NCI-H748 (cell line): ENCODE data around the gene EEF2K.

Source experiments
- DNase-seq: peaks from one replicate; lab custom pipeline; 2025; ENCODE audit not compliant: unreplicated experiment; lab: John Stamatoyannopoulos, UW

EEF2K gene

DNA sequence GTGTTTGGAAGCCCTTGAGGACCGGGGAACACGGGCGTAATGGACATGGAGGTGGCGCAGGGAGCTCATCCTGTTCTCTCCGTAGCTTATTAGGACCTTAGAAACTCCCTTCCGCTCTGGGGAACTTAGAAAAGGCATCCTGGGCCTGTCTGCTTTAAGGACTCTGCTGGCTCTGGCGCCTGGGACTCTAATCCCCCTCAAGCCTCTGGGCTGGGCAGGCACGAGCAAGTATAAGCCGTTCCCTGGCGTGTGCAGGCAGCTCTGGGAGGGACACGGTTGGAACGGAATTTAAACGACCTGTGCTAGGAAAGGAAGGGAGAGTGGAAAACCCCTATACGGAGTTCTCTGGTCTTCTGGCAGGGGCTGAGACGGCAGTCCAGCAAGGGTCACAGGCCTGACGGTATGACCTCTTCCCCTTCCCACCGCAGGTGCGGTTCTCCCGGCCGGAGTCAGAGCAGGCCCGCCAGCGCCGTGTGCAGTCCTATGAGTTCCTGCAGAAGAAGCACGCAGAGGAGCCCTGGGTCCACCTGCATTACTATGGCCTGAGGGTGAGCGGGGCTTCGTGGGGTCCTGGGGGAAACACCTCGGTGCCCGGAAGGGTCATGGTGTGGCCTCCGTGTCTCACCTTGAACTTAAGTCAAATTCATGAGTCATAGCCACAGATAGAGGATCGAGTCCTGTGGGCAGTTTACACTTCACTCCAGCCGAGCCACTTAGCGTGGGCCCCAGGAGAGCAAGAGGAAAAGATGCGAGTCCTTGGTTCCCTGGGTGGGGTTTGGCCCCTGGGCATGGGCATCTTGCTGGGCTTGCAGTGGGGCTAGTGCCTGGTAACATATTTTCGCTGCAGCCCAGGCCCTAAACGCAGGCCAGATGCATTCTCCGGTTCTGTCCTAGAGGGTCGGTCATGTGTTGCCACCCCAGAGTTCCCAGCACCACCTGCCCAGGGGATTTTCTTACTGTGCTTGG lies 108.9 kb downstream of the EEF2K start:
- no peak for DNase-seq

- no peak for DNase-seq
These were observed 109.9 kb downstream of the EEF2K start for GRCh38 chr16:22315979-22316378.

- no peak for DNase-seq
These were observed 110.3 kb downstream of the EEF2K start for GRCh38 chr16:22316411-22316811.

- no peak for DNase-seq
These were observed 111.0 kb downstream of the EEF2K start for GRCh38 chr16:22317001-22317530.

DNA sequence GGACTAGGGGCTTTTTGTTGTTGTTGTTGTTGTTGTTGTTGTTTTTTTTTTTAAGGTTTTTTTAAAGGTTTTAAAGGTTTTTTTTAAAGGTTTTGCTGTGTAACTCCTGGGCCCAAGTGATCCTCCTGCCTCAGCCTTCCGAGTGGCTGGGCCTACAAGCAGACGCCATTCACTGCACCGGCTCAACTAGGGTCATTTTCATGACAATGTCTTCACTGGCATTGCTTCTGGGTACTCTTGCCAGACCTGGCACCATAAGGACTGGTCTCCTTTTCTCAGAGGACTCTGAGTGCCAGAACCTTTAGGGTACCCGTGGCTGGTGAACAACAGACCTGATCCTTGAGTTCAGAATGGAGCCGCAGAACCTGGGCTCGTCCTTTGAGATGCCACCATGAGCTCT lies 111.5 kb downstream of the EEF2K start:
- DNase-seq: no peak

DNA sequence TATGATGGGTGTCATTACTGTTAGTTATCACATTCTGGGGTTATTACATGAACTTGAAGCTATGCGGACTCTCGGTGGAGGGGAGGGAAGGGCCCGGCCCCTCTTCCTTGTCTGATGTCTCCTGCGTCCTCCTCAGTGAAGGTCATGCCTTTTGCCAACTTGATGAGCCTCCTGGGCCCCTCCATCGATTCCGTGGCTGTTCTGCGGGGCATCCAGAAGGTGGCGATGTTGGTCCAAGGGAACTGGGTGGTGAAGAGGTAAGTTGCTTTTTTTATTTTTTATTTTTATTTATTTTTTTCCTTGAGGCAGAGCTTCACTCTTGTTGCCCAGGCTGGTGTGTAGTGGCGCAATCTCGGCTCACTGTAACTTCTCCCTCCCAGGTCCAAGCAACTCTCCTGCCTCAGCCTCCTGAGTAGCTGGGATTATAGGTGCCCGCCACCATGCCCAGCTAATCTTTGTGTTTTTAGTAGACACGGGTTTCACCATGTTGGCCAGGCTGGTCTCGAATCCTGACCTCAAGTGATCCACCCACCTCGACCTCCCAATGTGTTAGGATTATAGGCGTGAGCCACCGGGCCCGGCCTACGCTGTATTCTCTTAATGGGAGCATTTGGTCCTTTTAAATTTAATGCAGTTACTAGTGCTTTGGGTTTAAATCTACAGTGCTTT lies 112.7 kb downstream of the EEF2K start:
- DNase-seq: no peak

GRCh38 chr16:22320572-22321339 lies 114.7 kb downstream of the EEF2K start:
- no peak for DNase-seq

DNA sequence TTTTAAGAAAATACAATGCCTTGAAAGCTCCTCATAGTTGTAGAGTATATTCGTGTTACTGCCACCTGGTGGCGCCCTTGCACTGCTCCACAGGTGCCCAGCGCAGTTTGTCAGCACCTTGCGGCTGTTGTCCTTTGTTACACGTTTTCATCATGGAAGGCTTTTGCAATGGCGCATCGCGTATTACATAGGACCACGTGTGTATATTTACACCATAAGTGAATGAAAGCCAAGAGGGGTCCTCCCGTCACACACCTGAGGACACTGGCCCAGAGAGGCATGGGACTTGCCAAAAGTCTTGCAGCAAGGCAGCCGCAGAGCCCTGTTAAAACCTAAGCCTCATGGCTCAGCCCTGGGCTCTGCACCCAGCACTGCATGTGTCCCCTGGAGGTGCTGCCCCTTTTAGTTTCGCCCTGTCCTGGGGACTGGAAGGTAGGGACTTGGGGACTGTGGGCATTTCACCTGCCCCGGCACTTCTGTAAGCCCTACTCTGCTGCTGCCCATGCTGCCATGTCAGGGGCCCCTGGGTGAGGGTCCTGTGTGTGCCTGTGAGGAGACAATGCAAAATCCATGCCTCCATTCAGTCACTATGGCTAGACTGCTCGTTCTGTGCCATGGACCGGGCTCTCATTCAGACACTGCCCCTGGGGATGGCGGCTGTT lies 115.4 kb downstream of the EEF2K start:
- peak; percentile 75 for DNase-seq

GRCh38 chr16:22322021-22322471 lies 116.0 kb downstream of the EEF2K start:
- no peak for DNase-seq

- DNase-seq: no peak
These were observed 116.7 kb downstream of the EEF2K start for GRCh38 chr16:22322741-22323140.

DNA sequence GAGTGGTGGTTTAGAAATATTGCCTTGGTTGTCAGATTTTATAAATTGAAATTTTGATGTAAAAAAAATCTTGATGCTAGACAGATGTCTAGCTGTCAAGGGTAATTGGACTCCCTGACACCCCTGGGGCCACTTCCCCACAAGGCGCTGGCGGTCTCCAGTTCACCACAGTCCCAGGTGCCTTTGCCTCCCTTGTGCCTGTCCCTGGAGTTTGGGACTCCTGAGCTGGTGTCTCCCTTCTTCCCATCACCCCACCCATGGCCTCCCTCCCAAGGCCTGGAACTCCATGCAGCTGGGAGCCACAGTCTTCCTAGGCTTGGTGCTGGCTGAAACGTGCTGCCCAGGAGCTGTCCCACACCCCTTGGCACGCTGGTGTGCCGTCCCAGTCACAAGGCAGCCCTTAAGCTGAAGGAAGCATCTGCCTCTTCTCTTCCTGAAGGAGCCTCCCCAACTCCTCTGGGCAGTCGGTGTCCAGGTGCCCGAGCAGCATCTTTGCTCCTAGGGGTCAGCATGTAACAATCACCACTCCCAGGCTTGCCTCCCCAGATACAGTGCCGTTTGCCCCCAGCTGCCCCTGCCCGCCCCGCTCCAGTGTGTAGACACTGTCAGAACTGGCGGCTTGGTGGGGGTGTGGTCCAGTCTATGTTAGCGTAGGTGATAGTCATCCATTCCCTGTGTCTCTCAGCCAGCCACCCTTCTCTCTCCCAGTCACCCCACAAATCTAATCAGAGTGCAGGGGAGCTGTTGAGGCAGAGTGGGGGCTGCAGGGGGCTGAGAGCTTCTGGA lies 117.3 kb downstream of the EEF2K start:
- no peak for DNase-seq

DNA sequence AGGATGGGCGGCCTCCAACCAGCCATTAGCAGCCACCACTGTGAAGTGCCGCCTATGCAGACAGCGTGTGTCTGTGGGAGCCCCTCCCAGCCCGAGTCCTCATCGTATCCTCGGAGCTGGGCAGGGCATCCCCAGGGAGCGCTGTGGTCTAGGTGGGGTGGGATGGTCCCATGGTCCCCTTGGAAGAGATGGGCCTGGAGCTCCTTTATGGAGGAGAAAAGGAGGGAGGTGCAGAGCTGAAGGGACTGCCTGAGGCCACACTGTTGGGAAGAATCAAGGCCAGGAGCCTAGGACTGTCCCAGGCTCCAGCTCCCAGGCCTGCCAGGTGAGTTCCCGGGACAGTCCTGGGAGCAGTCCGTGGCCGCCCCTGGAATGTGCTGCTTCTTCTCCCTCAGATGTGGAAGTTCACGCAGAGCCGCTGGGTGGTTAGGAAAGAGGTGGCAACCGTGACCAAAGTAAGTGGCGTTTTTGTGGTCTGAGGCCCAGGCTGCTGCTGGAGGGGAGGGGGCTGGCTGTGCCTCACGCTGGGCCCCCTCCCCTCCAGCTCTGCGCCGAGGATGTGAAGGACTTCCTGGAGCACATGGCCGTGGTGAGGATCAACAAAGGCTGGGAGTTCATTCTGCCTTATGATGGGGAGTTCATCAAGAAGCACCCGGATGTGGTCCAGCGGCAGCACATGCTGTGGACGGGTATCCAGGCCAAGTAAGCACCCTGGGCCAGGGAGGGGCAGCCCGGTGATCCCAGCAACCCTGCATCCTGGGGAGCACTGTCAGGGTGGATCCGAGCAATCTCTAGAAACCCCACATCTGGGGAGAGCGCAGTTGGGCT lies 118.1 kb downstream of the EEF2K start:
- no peak for DNase-seq

GRCh38 chr16:22324787-22325597 lies 118.9 kb downstream of the EEF2K start:
- no peak for DNase-seq

DNA sequence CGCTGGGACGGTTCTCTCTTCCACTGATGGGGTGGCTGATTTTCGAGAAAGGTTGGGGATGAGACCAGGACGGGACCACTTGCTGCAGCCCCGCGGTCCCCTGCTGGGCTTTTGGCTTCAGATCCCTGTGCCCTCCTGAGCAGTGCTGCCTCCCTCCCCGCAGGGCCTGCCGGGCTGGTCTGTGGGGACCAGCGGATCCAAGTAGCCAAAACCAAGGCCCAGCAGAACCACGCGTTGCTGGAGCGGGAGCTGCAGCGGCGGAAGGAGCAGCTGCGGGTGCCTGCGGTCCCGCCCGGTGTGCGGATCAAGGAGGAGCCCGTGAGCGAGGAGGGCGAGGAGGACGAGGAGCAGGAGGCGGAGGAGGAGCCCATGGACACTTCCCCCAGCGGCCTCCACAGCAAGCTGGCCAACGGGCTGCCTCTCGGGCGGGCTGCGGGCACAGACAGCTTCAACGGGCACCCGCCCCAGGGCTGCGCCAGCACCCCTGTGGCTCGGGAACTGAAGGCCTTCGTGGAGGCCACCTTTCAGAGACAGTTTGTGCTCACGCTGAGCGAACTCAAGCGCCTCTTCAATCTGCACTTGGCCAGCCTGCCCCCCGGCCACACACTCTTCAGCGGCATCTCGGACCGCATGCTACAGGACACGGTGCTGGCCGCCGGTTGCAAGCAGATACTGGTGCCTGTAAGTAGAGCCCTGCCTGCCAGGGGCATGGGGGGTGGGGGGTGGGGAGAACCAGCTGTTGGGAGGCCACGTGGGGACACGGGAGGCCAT lies 119.7 kb downstream of the EEF2K start:
- no peak for DNase-seq

GRCh38 chr16:22326369-22326652 lies 120.2 kb downstream of the EEF2K start:
- no peak for DNase-seq

DNA sequence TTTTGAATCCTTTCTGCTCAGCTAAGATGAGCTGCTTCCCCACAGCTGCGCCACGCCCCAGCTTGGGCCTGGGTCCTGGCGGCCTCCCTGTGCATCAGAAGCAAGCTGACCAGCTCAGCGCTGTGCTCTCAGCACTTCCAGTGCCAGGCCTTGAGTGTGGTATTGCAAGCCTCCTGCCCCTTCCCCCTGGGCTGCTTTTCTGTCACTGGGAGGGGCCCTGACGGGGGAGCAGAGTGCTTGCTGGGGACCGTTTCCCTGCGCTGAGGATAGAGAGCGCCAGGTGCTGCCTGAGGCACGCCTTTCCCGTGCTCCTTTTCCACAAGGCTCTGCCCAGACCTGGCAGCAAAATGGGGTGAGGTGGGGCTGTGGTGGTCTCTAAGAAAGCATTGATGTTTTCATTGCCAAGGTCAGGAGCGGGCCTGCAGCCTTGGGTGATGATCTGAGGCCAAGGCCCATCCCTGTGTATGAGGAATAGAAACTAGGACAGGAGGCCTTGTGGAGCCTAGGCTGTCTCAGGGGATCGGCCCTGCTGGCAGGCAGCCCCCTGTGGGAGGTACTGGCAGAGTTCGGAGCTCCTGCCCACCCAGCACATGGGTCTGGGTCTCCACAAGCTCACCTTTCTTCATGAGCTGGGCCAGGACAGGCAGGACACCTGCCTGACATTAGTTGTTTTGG lies 120.8 kb downstream of the EEF2K start:
- no peak for DNase-seq

DNA sequence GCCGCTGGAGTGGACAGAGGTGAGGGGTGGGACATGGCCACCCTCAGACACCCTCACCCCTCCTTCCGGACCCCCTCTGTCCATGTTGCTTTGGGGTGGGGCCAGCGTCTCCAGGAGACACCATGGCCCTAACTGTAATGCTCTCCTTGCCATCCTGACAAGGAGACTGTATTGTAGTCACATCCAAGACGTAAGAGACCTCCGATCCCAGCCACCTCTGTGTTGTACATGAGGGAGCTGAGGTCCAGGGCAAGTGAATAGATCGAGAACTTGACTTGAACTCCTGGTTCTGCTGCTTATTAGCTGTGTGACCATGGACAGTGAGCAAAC lies 121.3 kb downstream of the EEF2K start:
- DNase-seq: no peak
